Neuronal stem cell (in vitro differentiated cells): ENCODE data around the gene PLCL1.

Experiments used
- DNase-seq: peaks from one replicate; pipeline ENCODE4 v3.0.0-alpha.2; 2013; ENCODE audit warnings: low spot score
- H2AFZ ChIP-seq: one replicate; pipeline ENCODE4 v1.6.1; 2013; ENCODE audit warnings: mild to moderate bottlenecking, low read length, inconsistent platforms
- H2AK5ac ChIP-seq: 2 replicates; pipeline ENCODE4 v1.6.1; 2013; ENCODE audit warnings: low read depth, mild to moderate bottlenecking, inconsistent platforms, low read length, moderate library complexity, mixed read lengths
- H2BK120ac ChIP-seq: 2 replicates; pipeline ENCODE4 v1.6.1; 2013; ENCODE audit warnings: low read depth, mild to moderate bottlenecking, inconsistent platforms, low read length, moderate library complexity, mixed read lengths
- H2BK12ac ChIP-seq: one replicate; pipeline ENCODE4 v1.6.1; 2013; ENCODE audit warnings: low read length, inconsistent platforms
- H2BK15ac ChIP-seq: 2 replicates; pipeline ENCODE4 v1.6.1; 2013; ENCODE audit warnings: mild to moderate bottlenecking, low read length, inconsistent platforms, mixed read lengths
- H2BK5ac ChIP-seq: one replicate; pipeline ENCODE4 v1.6.1; 2013; ENCODE audit warnings: inconsistent platforms, mild to moderate bottlenecking, low read length, moderate library complexity
- H3K14ac ChIP-seq: one replicate; pipeline ENCODE4 v1.6.1; 2013; ENCODE audit warnings: low read length, inconsistent platforms
- H3K18ac ChIP-seq: 2 replicates; pipeline ENCODE4 v1.6.1; 2013; ENCODE audit warnings: low read length, inconsistent platforms
- H3K23ac ChIP-seq: 2 replicates; pipeline ENCODE4 v1.6.1; 2013; ENCODE audit warnings: low read depth, mild to moderate bottlenecking, mixed read lengths, low read length, inconsistent platforms; ENCODE audit not compliant: poor library complexity
- H3K27ac ChIP-seq: replicated peaks from 3 replicates; pipeline ENCODE4 v1.5.1; 2013; ENCODE audit warnings: low read length, inconsistent platforms
- H3K27me3 ChIP-seq, 3 experiments: 2 replicates each; pipeline ENCODE4 v1.6.1; 2013; ENCODE audit warnings: low read length in 3 of 3, mild to moderate bottlenecking in 2 of 3, inconsistent platforms in 1 of 3, low read depth in 1 of 3, mixed read lengths in 1 of 3, moderate library complexity in 1 of 3; ENCODE audit not compliant: control insufficient read depth in 3 of 3, insufficient read depth in 3 of 3
- H3K36me3 ChIP-seq, 2 donors: replicated peaks in 1 of 2; 2 replicates each; pipeline ENCODE4 v1.6.1; 2013; ENCODE audit warnings: low read length in 2 of 2; ENCODE audit not compliant: control insufficient read depth in 2 of 2, insufficient read depth in 2 of 2
- H3K4ac ChIP-seq: 2 replicates; pipeline ENCODE4 v1.6.1; 2013; ENCODE audit warnings: inconsistent platforms, mild to moderate bottlenecking, low read length, moderate library complexity
- H3K4me1 ChIP-seq, 2 donors: 1 replicate in 1 of 2; 2 replicates in 1 of 2; pipeline ENCODE4 v1.6.1; 2013; ENCODE audit warnings: low read length in 2 of 2, low read depth in 1 of 2; ENCODE audit not compliant: control insufficient read depth in 2 of 2, insufficient read depth in 1 of 2
- H3K4me2 ChIP-seq: one replicate; pipeline ENCODE4 v1.6.1; 2013; ENCODE audit warnings: mild to moderate bottlenecking, low read length, inconsistent platforms; ENCODE audit not compliant: insufficient read depth, poor library complexity, severe bottlenecking
- H3K4me3 ChIP-seq, 2 donors: 2 replicates each; pipeline ENCODE4 v1.5.1; 2013; ENCODE audit warnings: low read length in 2 of 2, mild to moderate bottlenecking in 2 of 2, inconsistent platforms in 1 of 2, moderate library complexity in 1 of 2
- H3K79me1 ChIP-seq: one replicate; pipeline ENCODE4 v1.6.1; 2013; ENCODE audit warnings: low read depth, mild to moderate bottlenecking, inconsistent platforms, low read length, moderate library complexity
- H3K9ac ChIP-seq: one replicate; pipeline ENCODE4 v1.6.1; 2013; ENCODE audit warnings: mild to moderate bottlenecking, low read depth, low read length, inconsistent platforms; ENCODE audit not compliant: poor library complexity
- H3K9me3 ChIP-seq, 2 donors: replicated peaks in 1 of 2; 2 replicates each; pipeline versions ENCODE3 to v1.6.1; 2013; ENCODE audit warnings: low read length in 2 of 2, mild to moderate bottlenecking in 2 of 2, inconsistent platforms in 1 of 2, low read depth in 1 of 2, mixed read lengths in 1 of 2, moderate library complexity in 1 of 2; ENCODE audit not compliant: control insufficient read depth in 2 of 2, insufficient read depth in 1 of 2
- H4K8ac ChIP-seq: one replicate; pipeline ENCODE4 v1.6.1; 2013; ENCODE audit warnings: low read depth, mild to moderate bottlenecking, inconsistent platforms, low read length, moderate library complexity
- H4K91ac ChIP-seq: one replicate; pipeline ENCODE4 v1.6.1; 2013; ENCODE audit warnings: low read length, low read depth, mild to moderate bottlenecking, inconsistent platforms; ENCODE audit not compliant: poor library complexity
- WGBS, 2 donors: extraction: QIAGEN DNeasy Blood & Tissue Kit; methylation state at CpG; one replicate each; pipeline ENCODE4 v1.1.7; 2013; ENCODE audit warnings: missing lambda C conversion rate in 2 of 2, mixed read lengths in 1 of 2; ENCODE audit not compliant: insufficient read length in 2 of 2, insufficient replicate concordance in 1 of 2; ENCODE audit errors: extremely low coverage in 2 of 2; 5-methylcytosine and 5-hydroxymethylcytosine counted together

The PLCL1 gene

GRCh38 chr2:198143156-198143555 lies 338.8 kb downstream of the PLCL1 start:
- Histone ChIP-seq H2AK5ac (no peak overlapping the region), H3K14ac (no peak overlapping the region)

GRCh38 chr2:198143793-198144192 lies 339.4 kb downstream of the PLCL1 start:
- no peak overlapping the region for H4K91ac ChIP-seq
- H3K9me3 ChIP-seq: no peaks in the 10 kb centered on the region
- no peak overlapping the region for H2BK12ac ChIP-seq
- no peak overlapping the region for H3K23ac ChIP-seq
- DNase-seq: no peak
- no peak overlapping the region for H3K4me3 ChIP-seq
- H3K4me2 ChIP-seq: no peak overlapping the region
- H2BK5ac ChIP-seq: no peak overlapping the region
- H2BK120ac ChIP-seq: no peak overlapping the region
- H2AFZ ChIP-seq: no peak overlapping the region
- no peak overlapping the region for H3K4ac ChIP-seq
- 100% methylated on average over 1 of the region's 1 CpG; no CpG with 5 or more reads in 1 of the 2 donors for WGBS, 2 donors
- no peak overlapping the region for H2BK15ac ChIP-seq
- no peak overlapping the region for H3K14ac ChIP-seq
- H3K9ac ChIP-seq: no peak overlapping the region
- H3K36me3 ChIP-seq: no peaks in the 10 kb centered on the region
- H3K27me3 ChIP-seq: no peaks in the 10 kb centered on the region
- no peak overlapping the region for H3K27ac ChIP-seq
- H3K18ac ChIP-seq: no peak overlapping the region
- H4K8ac ChIP-seq: no peak overlapping the region
- H3K79me1 ChIP-seq: no peaks in the 10 kb centered on the region
- H3K4me1 ChIP-seq: no peaks in the 10 kb centered on the region
- no peak overlapping the region for H2AK5ac ChIP-seq

More at GRCh38 chr2:198143156-198143555, 338.8 kb downstream of the PLCL1 start:
- Histone ChIP-seq H3K36me3 (no peaks in the 10 kb centered on the region), H2BK12ac (no peak overlapping the region), H3K18ac (no peak overlapping the region), H3K27me3 (no peaks in the 10 kb centered on the region), H4K91ac (no peak overlapping the region), H3K4me3 (no peak overlapping the region), H3K9ac (no peak overlapping the region), H3K9me3 (no peaks in the 10 kb centered on the region), H3K4ac (no peak overlapping the region), H2AFZ (no peak overlapping the region), H3K23ac (no peak overlapping the region), H2BK15ac (no peak overlapping the region), H3K4me2 (no peak overlapping the region), H3K4me1 (no peaks in the 10 kb centered on the region), H3K27ac (no peak overlapping the region), H4K8ac (no peak overlapping the region), H3K79me1 (no peaks in the 10 kb centered on the region), H2BK5ac (no peak overlapping the region), H2BK120ac (no peak overlapping the region)
- no peak for DNase-seq
- no CpG with 5 or more reads among the region's 4 CpGs for WGBS, 2 donors

- Histone ChIP-seq H4K8ac (no peak overlapping the region), H2BK5ac (no peak overlapping the region), H3K36me3 (no peaks in the 10 kb centered on the region), H3K79me1 (no peaks in the 10 kb centered on the region), H3K4me3 (no peak overlapping the region), H4K91ac (no peak overlapping the region), H3K27me3 (no peaks in the 10 kb centered on the region), H2AK5ac (no peak overlapping the region), H3K9me3 (no peaks in the 10 kb centered on the region), H2AFZ (no peak overlapping the region), H3K14ac (no peak overlapping the region), H3K4me2 (no peak overlapping the region), H3K18ac (no peak overlapping the region), H2BK15ac (no peak overlapping the region), H2BK120ac (no peak overlapping the region), H3K4ac (no peak overlapping the region), H3K27ac (no peak overlapping the region), H3K4me1 (no peaks in the 10 kb centered on the region), H2BK12ac (no peak overlapping the region), H3K9ac (no peak overlapping the region), H3K23ac (no peak overlapping the region)
- DNase-seq: no peak
- WGBS, 2 donors: no CpG with 5 or more reads among the region's 3 CpGs
Observed at GRCh38 chr2:198144660-198145059, 340.3 kb downstream of the PLCL1 start.

GRCh38 chr2:198146346-198146940 lies 342.1 kb downstream of the PLCL1 start:
- Histone ChIP-seq H3K4ac (no peak overlapping the region), H2AFZ (no peak overlapping the region), H2BK5ac (no peak overlapping the region), H3K18ac (no peak overlapping the region), H2AK5ac (no peak overlapping the region), H3K27ac (no peak overlapping the region), H4K91ac (no peak overlapping the region), H3K4me2 (no peak overlapping the region), H4K8ac (no peak overlapping the region), H3K79me1 (no peaks in the 10 kb centered on the region), H3K9ac (no peak overlapping the region), H3K4me3 (no peak overlapping the region), H3K9me3 (no peaks in the 10 kb centered on the region), H3K23ac (no peak overlapping the region), H3K14ac (no peak overlapping the region), H3K36me3 (no peaks in the 10 kb centered on the region), H2BK120ac (no peak overlapping the region), H2BK15ac (no peak overlapping the region), H3K4me1 (no peaks in the 10 kb centered on the region), H3K27me3 (no peaks in the 10 kb centered on the region), H2BK12ac (no peak overlapping the region)
- DNase-seq: no peak
- WGBS, 2 donors: no CpG with 5 or more reads among the region's 3 CpGs
